Measurements from ENCODE around the gene KRTAP4-16.
"Not testable (repeated sequence)": the region's sequence is repeated elsewhere in the genome, so short reads cannot be mapped to it uniquely, and the experiment has no call there.

The KRTAP4-16 gene

GRCh38 chr17:41069031-41069430 is 33.0 kb downstream of the KRTAP4-16 start:
- DNase-seq (ENCODE audit: low spot score): no peak
- no peak for TF ChIP-seq CTCF (IDR thresholded peaks at IDR 0.05; ENCODE audit: extremely low read depth, missing control alignments)

- TF ChIP-seq CTCF (IDR thresholded peaks at IDR 0.05; ENCODE audit: extremely low read depth, missing control alignments): no peak
- no peak for DNase-seq (ENCODE audit: low spot score)
Measured at GRCh38 chr17:41067281-41067680, 34.7 kb downstream of the KRTAP4-16 start.

GRCh38 chr17:41065829-41066624 is 36.0 kb downstream of the KRTAP4-16 start, which contains the start of gene KRTAP2-4:
TSS of gene KRTAP2-4 (minus strand) at chr17:41065879. CDS start at chr17:41065845, 34 bp downstream.
- no peak for DNase-seq (ENCODE audit: low spot score)
- TF ChIP-seq CTCF (IDR thresholded peaks at IDR 0.05; ENCODE audit: extremely low read depth, missing control alignments): no peak

- DNase-seq (ENCODE audit: low spot score): not testable (repeated sequence)
Measured at GRCh38 chr17:41065016-41065689, 36.9 kb downstream of the KRTAP4-16 start.

GRCh38 chr17:41064301-41064700 is 37.7 kb downstream of the KRTAP4-16 start:
- no peak for DNase-seq (ENCODE audit: low spot score)
- TF ChIP-seq CTCF (IDR thresholded peaks at IDR 0.05; ENCODE audit: extremely low read depth, missing control alignments): no peak

GRCh38 chr17:41063449-41063848 is 38.6 kb downstream of the KRTAP4-16 start:
- no peak for TF ChIP-seq CTCF (IDR thresholded peaks at IDR 0.05; ENCODE audit: extremely low read depth, missing control alignments)
- DNase-seq (ENCODE audit: low spot score): no peak

GRCh38 chr17:41061964-41062363 is 40.0 kb downstream of the KRTAP4-16 start:
- no peak for TF ChIP-seq CTCF (IDR thresholded peaks at IDR 0.05; ENCODE audit: extremely low read depth, missing control alignments)
- DNase-seq (ENCODE audit: low spot score): no peak

Data from GM20000 (cell line).